Dermis microvascular lymphatic vessel endothelial cell (primary cell): ENCODE measurements around the gene ATP9B. TPM values are rescaled to one million over a fixed set of nuclear protein-coding genes. Genes with fewer than 3 reads are reported as not detected.

Experiments used
- DNase-seq, 2 donors: peaks; one replicate each; pipeline versions ENCODE4 v3.0.0 to v3.0.0-alpha.2; 2010; ENCODE audit warnings: low read depth in 2 of 2
- total RNA-seq: library from RNA; depleted of rRNA; stranded (reverse); fragments of >200 nt; gene quantifications from 2 replicates; pipeline ENCODE4 v1.2.1, GENCODE V29; 2014

ATP9B gene
- total RNA-seq, 1 donor from 2014 or later, result 18.9 TPM

DNA sequence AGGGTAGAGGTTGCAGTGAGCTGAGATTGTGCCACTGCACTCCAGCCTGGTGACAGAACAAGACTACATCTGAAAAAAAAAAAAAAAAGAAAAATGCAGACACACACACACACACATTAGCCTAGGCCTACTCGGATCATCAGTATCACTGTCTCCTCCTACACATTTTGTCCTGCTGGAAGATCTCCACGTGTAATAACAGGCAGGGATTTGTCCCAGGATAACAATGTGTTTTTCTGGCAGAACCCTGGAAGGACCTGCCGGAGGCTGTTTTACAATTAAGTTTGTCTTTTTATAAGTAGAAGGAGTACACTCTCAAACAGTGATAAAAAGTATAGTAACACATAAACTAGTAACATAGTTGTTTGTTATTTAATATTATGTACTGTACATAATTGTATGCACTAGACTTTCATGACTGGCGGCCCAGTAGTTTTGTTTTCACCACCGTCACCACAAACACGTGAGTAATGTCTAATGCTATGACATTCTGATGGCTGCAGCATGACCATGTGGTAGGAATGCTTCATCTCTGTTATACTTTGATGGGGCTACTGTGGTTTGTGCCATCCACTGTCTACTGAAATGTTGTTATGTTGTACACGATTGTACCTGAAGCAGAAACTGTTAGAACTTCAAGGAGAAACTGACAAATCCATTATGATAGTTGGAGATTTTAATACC lies 130.6 kb downstream of the ATP9B start:
- no peak for DNase-seq

DNA sequence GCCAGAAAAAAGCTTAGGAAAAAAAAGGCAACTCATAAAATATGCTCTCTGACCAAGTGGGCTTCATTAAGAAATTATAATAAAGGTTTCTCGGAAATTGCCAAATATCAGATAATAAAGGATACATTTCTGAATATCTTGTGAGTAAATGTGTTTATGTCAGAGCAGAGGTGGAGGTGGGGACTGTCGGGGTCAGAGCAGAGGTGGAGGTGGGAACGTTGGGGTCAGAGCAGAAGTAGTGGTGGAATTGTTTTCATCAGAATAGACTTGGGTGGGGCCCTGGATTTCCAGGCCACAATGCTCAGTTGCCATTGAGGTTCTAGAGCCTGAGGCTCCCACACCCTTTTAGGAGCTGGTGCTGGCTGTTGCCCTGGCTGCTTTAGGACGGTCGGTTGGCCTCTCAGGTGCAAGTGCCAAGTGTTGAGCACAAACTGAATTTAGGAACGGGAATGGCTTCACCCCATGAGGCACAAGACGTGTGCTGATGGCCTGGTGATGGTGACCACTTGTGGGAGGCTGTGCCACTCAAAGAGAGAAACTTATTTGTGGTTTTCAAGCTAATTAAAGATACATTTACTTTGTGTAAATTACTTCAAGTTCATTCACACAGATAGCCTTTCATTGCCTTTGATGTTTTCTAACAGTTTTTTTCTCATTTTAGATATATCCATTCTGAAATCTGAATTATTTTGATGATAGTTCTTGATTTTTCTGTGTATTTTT lies 131.5 kb downstream of the ATP9B start:
- peak in 1 of 2 donors; percentile 63 for DNase-seq

DNA sequence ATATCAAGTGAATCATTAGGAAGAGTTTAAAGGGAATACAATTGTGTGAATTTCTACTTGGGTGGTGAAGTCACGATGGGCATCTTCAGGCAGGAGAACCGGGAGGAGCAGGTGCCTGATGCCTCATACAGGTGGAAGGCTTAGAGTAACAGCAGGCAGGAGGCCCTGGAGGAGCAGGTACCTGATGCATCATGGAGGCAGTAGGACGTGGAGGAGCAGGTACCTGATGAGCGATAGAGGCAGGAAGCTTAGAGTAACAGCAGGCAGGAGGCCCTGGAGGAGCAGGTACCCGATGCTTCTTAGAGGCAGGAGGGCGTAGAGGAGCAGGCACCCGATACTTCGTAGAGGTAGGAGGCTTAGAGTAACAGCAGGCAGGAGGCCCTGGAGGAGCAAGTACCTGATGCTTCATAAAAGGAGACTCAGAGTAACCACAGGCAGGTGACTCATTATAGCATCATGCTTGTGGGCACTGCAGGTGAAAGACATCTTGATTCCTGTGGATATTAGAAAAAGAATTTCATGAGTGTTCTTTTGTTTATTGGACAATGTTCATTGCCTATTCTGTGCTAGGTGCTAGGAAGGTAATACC lies 133.9 kb downstream of the ATP9B start:
- no peak for DNase-seq

DNA sequence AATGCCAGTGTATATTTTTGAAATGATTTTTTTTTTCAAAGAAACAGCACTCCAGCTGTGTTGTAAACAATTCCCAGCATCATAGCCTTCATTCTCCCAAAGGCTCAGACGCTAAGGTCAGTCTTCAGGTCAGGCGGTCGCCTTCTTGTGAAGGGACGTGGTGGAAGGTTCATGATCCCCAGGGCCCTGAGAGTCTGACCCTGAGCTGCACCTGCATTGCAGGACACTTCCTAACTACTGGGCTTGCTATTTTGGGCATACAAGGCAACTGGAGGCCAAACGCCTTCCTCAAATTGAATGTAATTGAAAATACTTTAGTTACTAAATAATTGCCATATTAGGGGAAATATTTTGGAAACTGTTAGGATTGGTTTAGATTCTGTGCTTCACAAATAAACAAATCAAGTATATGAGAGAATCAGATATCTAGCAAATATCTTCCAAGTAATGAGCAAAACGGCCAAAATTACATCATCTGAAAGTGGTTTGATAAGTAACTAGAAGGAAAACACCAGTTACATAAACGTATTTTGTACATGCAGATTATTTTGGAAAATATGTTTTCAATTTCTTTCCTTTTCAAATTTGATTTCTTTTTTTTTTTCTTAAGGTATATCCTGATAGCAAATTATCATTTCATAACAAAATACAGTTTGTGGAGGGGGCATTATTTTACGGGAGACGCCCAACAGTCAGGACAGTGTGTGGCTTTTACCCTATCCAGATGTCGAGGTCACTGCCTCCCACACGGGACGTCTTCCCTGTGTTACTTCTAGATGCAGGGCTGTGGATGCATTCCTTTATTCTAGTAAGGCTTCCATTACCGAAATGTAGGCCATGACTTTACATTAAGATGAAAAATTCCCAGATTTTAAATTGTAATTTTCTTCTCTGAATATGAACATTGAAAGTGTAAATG lies 136.0 kb downstream of the ATP9B start:
- no peak for DNase-seq

DNA sequence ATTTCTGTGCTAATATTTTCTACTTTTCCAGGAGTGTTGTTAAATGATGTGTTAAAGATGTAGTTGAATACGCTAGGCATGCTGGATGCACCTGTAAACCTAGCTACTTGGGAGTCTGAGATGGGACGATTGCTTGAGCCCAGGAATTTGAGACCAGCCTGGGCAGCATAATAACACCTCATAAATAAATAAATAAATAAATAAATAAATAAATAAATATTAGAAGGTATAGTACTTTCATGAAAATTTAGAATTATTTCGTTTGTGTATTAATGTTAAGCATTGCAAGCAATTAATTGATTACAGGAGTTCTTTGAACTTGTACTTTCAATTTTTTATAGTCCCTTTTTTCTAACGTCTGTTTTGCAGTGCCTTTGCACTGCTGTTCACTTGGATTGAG lies 137.2 kb downstream of the ATP9B start:
- no peak for DNase-seq

DNA sequence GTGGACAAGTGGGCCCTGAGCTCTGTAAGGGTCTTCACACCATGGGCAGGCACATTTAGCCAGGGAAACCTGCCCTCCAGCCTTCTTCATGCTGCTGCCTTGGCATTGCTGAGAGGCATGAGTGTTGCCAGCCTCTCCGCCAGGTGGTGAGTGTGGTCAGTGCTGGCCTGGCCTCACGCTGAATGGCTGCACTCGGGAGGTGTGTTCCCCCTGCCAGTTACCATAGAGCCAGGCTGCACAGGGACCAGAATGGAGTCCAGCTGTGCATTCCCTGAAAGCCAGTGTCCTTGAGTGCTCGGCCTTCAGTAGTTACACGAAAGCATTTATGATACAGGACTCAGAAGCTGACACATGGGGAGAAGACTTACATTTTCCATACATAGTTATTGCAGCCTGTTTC lies 139.7 kb downstream of the ATP9B start:
- no peak for DNase-seq

DNA sequence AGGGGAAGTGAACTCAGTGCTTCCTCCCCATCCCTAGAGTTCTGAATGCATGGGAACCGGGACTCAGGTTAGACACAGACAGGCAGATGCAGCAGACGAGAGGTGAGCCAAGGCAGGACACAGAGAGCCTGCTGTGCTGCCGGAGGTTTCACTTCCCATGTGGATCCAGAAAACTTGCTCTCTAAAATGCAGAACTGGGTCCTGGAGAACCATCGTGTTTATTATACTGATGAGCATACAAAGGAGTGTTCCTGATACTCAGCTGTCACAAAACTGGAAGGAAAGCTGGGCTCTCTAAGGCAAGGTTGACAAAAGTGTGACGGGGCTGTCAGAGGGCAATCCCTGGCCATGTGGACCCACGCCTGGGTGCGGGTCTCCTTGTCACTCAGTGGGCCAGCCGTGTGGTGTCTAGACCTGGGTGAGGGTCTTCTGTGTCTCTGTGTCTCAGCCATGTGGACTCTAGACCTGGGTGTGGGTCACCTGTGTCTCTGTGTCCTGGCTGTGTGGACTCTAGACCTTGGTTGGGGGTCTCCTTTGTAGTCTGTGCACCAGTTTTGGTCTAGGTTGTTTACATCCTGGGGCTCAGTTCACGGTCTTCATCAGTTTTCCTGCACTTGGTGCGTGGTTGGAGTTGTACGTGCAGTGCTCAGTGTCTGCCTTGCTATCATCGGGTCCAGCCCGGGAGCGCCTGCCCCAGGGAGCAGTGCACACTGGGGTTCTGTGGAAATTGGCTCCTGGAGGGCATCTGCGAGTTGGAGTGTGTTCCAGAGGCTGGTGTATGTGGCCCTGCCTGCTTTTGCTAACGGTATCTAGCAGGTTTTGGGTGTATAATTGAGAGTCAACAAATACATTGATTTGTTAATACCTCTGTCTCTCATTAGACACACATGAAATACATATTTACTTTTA lies 141.1 kb downstream of the ATP9B start:
- no peak for DNase-seq

DNA sequence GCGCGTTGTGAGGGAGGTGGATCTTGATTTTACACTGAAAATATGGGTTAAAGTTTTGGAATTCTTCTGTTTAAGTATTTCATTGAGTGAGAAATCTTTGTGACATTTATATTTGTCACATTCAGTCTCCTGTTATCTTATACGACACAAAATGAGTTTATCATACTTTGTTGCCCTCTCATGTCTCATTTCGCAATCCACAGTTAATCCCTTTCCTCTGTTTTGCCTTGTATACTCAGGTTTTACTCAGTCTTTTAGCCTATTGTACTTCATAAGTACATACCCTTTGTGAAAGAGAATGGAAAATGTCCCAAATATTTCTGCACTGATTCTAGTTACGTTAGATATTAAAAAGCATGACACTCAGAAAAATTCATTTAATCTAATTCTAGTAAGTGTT lies 142.7 kb downstream of the ATP9B start:
- no peak for DNase-seq

DNA sequence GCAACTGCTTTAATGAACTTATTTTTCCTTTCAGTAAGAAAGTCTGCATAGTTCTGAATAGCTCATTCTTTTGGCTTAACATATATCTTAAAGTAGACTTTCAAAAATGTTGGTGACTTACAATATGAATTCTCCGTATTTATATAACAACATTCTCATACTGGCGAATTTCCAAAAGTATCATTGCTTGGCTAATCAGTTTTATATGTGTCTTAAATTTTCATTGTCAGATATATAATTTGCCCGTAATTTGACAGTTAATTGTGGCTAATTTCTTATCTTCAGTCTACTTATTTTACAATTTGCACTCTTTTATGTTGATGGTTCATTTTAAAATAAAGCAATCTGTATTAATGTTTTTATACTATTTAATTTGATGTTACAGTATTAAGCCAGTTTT lies 144.9 kb downstream of the ATP9B start:
- no peak for DNase-seq

DNA sequence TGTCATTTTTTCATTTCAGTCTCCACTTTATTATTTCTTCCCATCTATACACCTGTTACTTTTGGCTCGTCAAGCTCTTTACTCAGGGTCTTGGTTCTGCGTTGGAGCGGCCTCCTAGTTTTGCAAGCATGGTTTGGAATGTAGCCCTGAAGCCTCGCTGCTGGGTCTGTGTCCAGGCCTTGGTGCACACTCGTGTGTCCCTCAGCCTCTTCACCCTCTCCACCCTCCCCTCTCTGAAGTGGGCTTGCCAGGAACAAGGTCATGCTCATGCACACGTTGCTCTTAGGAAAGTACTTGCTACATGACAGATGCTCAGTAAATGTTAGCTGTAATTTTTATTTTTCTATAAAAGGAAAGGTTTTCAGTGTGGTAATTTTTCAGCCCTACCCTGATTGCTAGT lies 147.0 kb downstream of the ATP9B start:
- no peak for DNase-seq

DNA sequence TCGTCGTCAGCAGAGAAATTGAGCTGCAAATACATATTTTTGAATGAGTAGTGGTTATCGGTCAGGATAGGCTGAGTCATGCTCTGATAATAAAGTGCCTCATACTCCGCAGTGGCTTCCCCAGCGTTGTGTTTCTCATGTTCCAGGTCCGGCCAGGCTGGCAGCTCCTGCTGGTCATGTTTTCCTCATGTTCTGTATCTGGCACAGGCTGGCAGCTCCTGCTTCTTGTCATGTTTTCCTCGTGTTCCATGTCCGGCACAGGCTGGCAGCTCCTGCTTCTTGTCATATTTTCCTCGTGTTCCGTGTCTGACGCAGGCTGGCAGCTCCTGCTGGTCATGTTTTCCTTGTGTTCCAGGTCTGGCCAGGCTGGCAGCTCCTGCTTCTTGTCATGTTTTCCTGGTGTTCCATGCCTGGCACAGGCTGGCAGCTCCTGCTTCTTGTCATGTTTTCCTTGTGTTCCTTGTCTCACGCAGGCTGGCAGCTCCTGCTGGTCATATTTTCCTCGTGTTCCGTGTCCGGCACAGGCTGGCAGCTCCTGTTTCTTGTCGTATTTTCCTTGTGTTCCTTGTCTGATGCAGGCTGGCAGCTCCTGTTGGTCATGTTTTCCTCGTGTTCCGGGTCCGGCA lies 148.9 kb downstream of the ATP9B start:
- DNase-seq, result no peak

DNA sequence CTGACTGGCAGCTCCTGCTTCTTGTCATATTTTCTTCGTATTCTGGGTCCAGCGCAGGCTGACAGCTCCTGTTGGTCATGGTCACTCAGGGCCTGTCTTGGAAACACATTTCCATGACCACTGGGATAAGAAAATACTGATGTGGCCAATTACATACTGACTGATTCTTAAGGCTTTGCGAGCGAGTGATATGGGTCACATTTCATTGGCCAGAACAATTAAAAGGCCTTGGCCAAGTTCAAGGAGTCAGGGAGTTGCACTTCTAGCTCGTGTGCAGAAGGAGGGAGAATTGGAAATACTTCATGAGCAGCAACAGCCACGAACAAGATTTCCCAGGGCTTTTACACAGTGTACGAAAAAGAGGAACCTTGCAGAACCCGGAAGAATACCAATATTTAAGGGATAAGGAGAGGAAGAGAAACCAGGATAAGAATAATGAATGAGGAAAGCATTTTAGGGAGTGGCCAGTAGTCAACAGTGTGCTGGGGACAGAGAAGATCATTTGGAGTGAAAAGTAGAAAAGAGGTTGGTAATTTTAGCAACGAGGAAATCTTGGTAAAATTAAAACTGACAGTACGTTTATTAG lies 149.5 kb downstream of the ATP9B start:
- no peak for DNase-seq

DNA sequence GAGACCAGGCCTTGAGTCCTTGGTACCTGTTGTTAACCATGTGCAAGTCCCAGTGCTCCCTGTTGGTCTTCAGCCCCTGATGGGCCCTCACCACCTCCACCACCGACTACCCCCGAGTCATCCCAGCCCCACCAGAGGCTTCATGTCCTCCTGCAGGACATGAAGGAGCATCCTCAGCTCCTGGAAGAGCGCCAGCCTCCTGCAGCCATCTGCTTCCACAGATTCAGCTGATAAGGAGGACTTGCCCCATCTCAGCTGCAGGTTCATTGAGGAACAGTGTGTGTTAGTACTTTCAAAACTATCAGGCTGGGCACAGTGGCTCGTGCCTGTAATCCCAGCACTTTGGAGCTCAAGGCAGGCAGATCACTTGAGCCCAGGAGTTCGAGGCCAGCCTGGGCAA lies 151.9 kb downstream of the ATP9B start:
- no peak for DNase-seq

DNA sequence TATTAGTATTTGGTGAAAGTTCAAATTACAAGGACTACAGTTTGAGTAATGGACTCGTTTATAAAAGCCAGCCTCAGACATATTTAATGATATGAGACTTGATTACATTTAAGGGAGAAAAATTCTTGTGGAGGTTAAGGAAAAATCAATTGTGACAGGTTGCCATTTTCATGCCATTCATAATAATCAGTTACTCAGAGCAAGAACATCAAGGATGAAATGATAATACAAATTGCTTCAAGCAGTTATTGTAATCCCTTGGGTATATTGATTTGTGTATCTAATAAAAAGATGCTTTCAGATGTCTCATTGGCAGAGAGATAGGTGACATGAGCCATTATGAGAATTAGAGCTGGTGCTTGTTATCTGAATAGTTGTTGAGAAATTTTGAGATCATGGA lies 153.6 kb downstream of the ATP9B start:
- DNase-seq, result no peak

DNA sequence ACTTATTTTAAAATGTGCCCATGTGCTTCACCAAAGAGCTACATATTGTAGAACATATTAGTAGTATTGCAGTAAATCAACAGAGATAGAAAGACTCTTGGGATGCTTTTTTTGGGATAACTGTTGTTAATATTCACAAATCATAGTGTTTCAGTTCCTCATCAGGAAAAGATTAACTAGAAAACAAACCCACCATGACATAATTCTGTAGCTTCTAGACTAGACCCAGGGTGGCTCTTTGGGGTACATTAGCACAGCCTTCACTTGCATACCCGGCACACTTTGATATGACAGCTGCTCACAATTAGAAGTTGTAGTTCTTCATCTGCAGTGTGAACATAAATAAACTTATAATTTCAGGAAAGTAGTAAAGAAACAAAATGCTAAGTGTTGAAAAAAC lies 154.2 kb downstream of the ATP9B start:
- no peak for DNase-seq

DNA sequence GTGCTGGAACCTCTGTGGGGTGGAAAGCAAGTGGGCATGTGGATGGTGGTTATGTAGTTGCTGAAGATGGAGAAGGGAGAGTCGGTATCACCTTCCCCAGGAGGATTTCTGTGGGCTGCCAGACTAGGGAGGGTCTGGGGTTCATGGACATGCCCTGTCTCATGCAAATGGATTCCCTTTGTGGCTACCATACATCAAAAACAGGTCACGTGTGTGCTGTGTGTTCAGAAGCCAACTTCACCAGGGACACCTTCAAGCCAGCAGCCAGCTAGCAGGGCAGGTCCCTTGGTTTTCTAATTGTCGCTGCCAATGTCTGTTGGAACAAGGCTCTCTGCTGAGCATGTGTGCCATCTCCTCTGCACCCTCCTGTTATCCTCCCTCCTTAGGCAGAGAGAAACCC lies 155.2 kb downstream of the ATP9B start:
- DNase-seq, result no peak

DNA sequence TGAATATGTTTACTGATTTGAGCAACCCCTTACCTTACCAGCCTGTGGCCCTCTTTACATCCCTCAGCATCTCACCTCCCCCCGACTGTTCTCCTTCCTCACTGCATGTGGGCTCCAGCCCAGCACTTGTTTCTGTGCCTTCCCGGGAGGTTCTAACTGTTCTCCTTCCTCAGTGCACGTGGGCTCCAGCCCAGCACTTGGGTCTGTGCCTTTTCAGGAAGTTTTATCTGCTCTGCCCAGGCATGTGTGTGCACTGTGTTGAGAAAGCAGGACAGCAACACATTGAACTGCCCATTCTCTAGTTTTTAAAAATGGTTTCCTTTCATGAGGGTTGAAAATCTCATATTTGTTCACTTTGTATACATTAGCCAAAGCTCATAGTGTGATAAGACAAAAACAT lies 158.4 kb downstream of the ATP9B start:
- DNase-seq, result peak in 1 of 2 donors; percentile 13

DNA sequence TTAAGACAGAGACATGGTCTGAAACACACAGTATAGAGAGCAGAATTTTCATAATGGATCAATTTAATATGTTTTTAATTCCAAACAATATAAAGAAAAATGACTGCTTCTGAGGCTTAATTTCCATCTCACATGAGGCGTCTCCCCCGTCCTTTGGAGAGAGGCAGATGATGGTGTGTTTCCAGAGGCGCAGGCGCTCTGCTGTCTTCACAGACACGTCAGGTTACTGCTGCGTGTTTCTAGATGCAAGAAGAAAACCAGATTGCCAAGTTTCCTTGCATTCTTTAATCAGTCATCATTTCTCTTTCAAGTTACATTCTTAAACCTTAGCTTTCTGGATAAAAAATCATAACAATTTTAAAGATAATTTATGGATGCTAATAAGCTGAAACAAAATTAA lies 160.2 kb downstream of the ATP9B start:
- DNase-seq, result no peak

DNA sequence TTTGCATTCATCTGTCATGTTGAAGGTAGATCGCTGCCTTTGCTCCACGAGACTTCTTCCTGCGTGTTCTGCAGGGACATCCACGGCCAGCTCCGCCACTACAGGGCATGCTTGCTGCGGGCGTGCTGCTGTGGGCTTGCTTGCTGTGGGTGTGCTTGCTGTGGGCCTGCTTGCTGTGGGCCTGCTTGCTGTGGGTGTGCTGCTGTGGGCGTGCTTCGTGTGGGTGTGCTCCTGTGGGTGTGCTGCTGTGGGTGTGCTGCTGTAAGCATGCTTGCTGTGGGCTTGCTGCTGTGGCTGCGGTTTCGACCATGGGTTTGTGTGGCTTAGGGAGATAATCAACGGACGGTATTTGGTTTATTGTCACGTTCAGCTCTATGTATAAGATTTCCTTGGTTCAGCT lies 165.2 kb downstream of the ATP9B start:
- no peak for DNase-seq

DNA sequence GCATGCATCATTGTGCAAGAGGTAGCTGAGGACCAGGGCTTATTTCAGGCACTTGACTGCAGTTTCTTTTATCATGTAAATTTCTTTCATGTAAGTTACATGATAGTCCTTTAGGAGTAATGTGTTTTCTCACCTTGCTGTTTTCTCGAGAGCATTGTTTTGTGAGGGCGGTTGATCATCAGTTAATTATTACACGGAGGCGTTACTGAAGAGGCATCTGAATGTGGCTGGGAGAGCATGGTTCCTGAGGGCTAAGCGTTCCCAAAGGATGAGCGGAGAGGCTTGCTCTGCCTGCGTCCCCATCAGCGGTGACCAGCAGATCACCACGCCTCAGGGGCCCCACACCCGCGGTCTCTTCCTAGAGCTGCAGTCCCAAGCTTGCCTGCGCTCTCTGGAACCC lies 170.4 kb downstream of the ATP9B start:
- DNase-seq, result no peak
